ENCODE data around the gene LLGL1.

LLGL1 gene

DNA sequence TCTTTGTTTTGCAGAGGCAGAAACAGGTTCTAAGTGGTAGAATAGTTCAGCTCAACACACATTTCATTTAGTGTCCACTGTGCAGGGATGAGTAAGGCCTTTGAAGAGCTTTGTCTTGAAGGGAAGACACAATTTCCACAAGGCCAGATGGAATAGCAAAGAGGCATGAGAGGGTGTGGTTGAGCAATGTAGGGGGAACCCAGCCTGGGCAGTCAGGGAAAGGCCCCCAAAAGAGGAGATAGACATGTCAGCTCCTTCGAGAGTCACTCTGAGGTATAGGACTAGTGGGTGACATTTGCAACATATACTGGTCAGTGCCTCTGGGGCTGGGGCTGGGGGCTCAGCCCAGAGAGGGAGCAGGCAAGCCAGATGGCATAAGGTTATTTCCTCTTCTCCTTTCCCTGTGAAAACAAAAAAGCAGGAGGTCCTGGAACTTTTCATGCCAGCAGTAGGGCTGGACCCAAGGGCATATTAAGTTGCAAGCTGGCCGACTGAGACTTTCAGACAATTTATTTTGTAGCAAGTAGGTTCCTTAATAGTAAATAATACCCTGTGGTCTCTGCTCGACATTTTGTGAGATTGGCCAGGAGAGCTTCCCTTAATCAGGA lies 34.7 kb upstream of the LLGL1 start:
- peak overlapping the region; percentile 94 for H3K4me2 ChIP-seq (ENCODE audit: low read depth, low read length, poor library complexity, severe bottlenecking)
- H3K9ac ChIP-seq (ENCODE audit: low read depth, low read length, poor library complexity, severe bottlenecking): peak overlapping the region; percentile 19
- H3K36me3 ChIP-seq (ENCODE audit: insufficient read depth, low read length): peaks cover 37% of the 10 kb centered on the region; the same call in 1 of the 2 replicates
- H2AFZ ChIP-seq (ENCODE audit: low read length): no peak overlapping the region
- H3K4me1 ChIP-seq (ENCODE audit: insufficient read depth, low read length, poor library complexity, severe bottlenecking): peaks cover 60% of the 10 kb centered on the region
- H3K9me2 ChIP-seq (replicated peaks; ENCODE audit: low read depth, low read length): no peaks in the 10 kb centered on the region
- H3K9me3 ChIP-seq (ENCODE audit: insufficient read depth, low read depth, low read length): no peaks in the 10 kb centered on the region
- no peaks in the 10 kb centered on the region for H3K27me3 ChIP-seq (ENCODE audit: insufficient read depth, low read length, poor library complexity, severe bottlenecking)
- peaks cover 93% of the 10 kb centered on the region for H4K20me1 ChIP-seq (ENCODE audit: insufficient read depth, low read length, poor library complexity, severe bottlenecking)
- TF ChIP-seq EZH2phosphoT487 (IDR thresholded peaks at IDR 0.05; ENCODE audit: borderline replicate concordance): no peak
- TF ChIP-seq, protein P1, sequence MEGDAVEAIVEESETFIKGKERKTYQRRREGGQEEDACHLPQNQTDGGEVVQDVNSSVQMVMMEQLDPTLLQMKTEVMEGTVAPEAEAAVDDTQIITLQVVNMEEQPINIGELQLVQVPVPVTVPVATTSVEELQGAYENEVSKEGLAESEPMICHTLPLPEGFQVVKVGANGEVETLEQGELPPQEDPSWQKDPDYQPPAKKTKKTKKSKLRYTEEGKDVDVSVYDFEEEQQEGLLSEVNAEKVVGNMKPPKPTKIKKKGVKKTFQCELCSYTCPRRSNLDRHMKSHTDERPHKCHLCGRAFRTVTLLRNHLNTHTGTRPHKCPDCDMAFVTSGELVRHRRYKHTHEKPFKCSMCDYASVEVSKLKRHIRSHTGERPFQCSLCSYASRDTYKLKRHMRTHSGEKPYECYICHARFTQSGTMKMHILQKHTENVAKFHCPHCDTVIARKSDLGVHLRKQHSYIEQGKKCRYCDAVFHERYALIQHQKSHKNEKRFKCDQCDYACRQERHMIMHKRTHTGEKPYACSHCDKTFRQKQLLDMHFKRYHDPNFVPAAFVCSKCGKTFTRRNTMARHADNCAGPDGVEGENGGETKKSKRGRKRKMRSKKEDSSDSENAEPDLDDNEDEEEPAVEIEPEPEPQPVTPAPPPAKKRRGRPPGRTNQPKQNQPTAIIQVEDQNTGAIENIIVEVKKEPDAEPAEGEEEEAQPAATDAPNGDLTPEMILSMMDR (conservative IDR thresholded peaks at IDR 0.05; ENCODE audit: low read length): no peak
- no peaks in the 10 kb centered on the region for H3F3A ChIP-seq (ENCODE audit: low read depth)
- H3K4me3 ChIP-seq (ENCODE audit: low read length, poor library complexity, severe bottlenecking): peak overlapping the region; percentile 97
- H3K79me2 ChIP-seq (ENCODE audit: insufficient read depth, low read length): peaks cover 99% of the 10 kb centered on the region

DNA sequence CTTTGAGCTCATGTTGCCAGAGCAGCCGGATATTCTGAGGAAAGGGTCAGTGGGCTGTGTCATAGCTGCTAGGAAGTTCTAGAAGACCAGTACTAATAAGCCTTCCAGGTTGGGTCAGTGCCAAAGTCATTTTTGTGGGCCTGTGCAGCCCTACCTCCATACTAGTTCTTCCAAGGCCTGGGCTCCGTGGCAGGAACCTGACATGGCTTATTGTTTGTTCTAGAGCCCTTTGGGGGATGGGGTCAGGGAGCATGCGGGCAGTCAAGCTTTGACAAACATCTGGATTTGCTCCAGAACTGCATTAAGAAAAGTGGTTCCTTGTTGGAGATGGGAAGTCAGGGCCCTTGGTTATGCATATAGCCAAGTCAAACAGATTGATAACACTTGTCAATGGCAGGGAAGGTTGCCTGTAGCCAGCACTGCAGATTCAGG lies 34.2 kb upstream of the LLGL1 start:
- Histone ChIP-seq H3K36me3 (ENCODE audit: insufficient read depth, low read length) (peaks cover 42% of the 10 kb centered on the region; the same call in 1 of the 2 replicates), H3K4me2 (ENCODE audit: low read depth, low read length, poor library complexity, severe bottlenecking) (peak overlapping the region; percentile 94), H3K27me3 (ENCODE audit: insufficient read depth, low read length, poor library complexity, severe bottlenecking) (no peaks in the 10 kb centered on the region), H3K9ac (ENCODE audit: low read depth, low read length, poor library complexity, severe bottlenecking) (peak overlapping the region; percentile 19), H3K9me2 (replicated peaks; ENCODE audit: low read depth, low read length) (no peaks in the 10 kb centered on the region), H3K4me1 (ENCODE audit: insufficient read depth, low read length, poor library complexity, severe bottlenecking) (peaks cover 55% of the 10 kb centered on the region), H3F3A (ENCODE audit: low read depth) (no peaks in the 10 kb centered on the region), H3K79me2 (ENCODE audit: insufficient read depth, low read length) (peaks cover 99% of the 10 kb centered on the region), H2AFZ (ENCODE audit: low read length) (no peak overlapping the region), H3K9me3 (ENCODE audit: insufficient read depth, low read depth, low read length) (no peaks in the 10 kb centered on the region), H4K20me1 (ENCODE audit: insufficient read depth, low read length, poor library complexity, severe bottlenecking) (peaks cover 92% of the 10 kb centered on the region), H3K4me3 (ENCODE audit: low read length, poor library complexity, severe bottlenecking) (peak overlapping the region; percentile 97)
- TF ChIP-seq EZH2phosphoT487 (IDR thresholded peaks at IDR 0.05; ENCODE audit: borderline replicate concordance): no peak
- TF ChIP-seq, protein P1 (conservative IDR thresholded peaks at IDR 0.05; ENCODE audit: low read length): no peak

DNA sequence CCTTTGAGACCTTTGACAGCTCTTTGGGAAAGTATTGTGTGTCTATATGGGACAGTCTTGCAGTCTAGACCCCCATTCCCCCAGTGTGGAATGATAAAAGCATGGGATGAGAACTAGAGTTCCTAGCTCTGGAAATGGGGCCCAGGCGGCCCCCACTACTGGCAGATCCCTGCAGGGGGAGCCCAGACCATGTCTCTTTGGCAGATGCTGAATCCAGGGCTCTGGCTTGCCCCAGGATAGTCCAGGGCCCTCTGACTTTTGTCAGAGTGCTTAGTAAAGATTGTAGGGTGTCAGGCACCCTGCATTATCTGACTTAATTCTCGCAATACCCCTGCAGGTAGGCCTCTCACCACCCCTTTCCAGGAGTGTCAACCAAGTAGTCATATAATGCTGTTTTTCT lies 33.5 kb upstream of the LLGL1 start:
- peaks cover 50% of the 10 kb centered on the region; the same call in 1 of the 2 replicates for H3K36me3 ChIP-seq (ENCODE audit: insufficient read depth, low read length)
- peak overlapping the region; percentile 94 for H3K4me2 ChIP-seq (ENCODE audit: low read depth, low read length, poor library complexity, severe bottlenecking)
- no peak overlapping the region for H2AFZ ChIP-seq (ENCODE audit: low read length)
- peaks cover 99% of the 10 kb centered on the region for H3K79me2 ChIP-seq (ENCODE audit: insufficient read depth, low read length)
- H3K9me3 ChIP-seq (ENCODE audit: insufficient read depth, low read depth, low read length): no peaks in the 10 kb centered on the region
- no peaks in the 10 kb centered on the region for H3K9me2 ChIP-seq (replicated peaks; ENCODE audit: low read depth, low read length)
- peaks cover 89% of the 10 kb centered on the region for H4K20me1 ChIP-seq (ENCODE audit: insufficient read depth, low read length, poor library complexity, severe bottlenecking)
- peaks cover 48% of the 10 kb centered on the region for H3K4me1 ChIP-seq (ENCODE audit: insufficient read depth, low read length, poor library complexity, severe bottlenecking)
- no peaks in the 10 kb centered on the region for H3F3A ChIP-seq (ENCODE audit: low read depth)
- H3K9ac ChIP-seq (ENCODE audit: low read depth, low read length, poor library complexity, severe bottlenecking): no peak overlapping the region
- H3K27me3 ChIP-seq (ENCODE audit: insufficient read depth, low read length, poor library complexity, severe bottlenecking): no peaks in the 10 kb centered on the region
- TF ChIP-seq, protein P1 (conservative IDR thresholded peaks at IDR 0.05; ENCODE audit: low read length): peak; percentile 44
- no peak for TF ChIP-seq EZH2phosphoT487 (IDR thresholded peaks at IDR 0.05; ENCODE audit: borderline replicate concordance)
- peak overlapping the region; percentile 97 for H3K4me3 ChIP-seq (ENCODE audit: low read length, poor library complexity, severe bottlenecking)

Measured in Loucy (cell line).